IMR-90 (cell line): ENCODE results near the gene CNST.

Experiments used
- CEBPB ChIP-seq: IDR thresholded peaks from 2 replicates; pipeline ENCODE4 v1.6.1; 2012; ENCODE audit warnings: low read depth, low read length, improper control_type of control experiment
- CHD1 ChIP-seq: IDR thresholded peaks from 2 replicates; pipeline ENCODE4 v1.6.1; 2012; ENCODE audit warnings: low read depth, low read length, improper control_type of control experiment
- CTCF ChIP-seq: conservative IDR thresholded peaks from 2 replicates; pipeline ENCODE4 v1.5.1; 2012; ENCODE audit warnings: mild to moderate bottlenecking, low read depth, low read length, improper control_type of control experiment
- FOS ChIP-seq: fragments of 150-350 bp; IDR thresholded peaks from 2 replicates; pipeline ENCODE4 v1.6.1; 2016; ENCODE audit warnings: low read depth, low read length
- MAFK ChIP-seq: IDR thresholded peaks from 2 replicates; pipeline ENCODE4 v1.6.1; 2012; ENCODE audit warnings: low read depth, low read length, improper control_type of control experiment
- MAZ ChIP-seq: IDR thresholded peaks from 2 replicates; pipeline ENCODE4 v1.6.1; 2012; ENCODE audit warnings: low read depth, mild to moderate bottlenecking, low read length, improper control_type of control experiment, moderate library complexity, borderline replicate concordance
- POLR2A ChIP-seq: IDR thresholded peaks from 2 replicates; pipeline ENCODE4 v1.6.1; 2012; ENCODE audit warnings: mild to moderate bottlenecking, low read depth, low read length
- RFX5 ChIP-seq: IDR thresholded peaks from 2 replicates; pipeline ENCODE4 v1.8.0; 2012; ENCODE audit warnings: low read depth, mild to moderate bottlenecking, low read length, moderate library complexity
- SMC3 ChIP-seq: fragments of 150-350 bp; IDR thresholded peaks from 2 replicates; pipeline ENCODE4 v1.6.1; 2016; ENCODE audit warnings: low read depth, mild to moderate bottlenecking, antibody characterized with exemption, low read length, moderate library complexity
- TF ChIP-seq, protein P1 (sequence below): fragments of 150-350 bp; IDR thresholded peaks from 2 replicates; pipeline ENCODE4 v1.6.1; 2017; ENCODE audit warnings: mild to moderate bottlenecking, antibody characterized with exemption, low read length, low read depth
- TF ChIP-seq, protein P2 (sequence below): fragments of 150-350 bp; IDR thresholded peaks from 2 replicates; pipeline ENCODE4 v1.6.1; 2016; ENCODE audit warnings: low read depth, mild to moderate bottlenecking, low read length, moderate library complexity, borderline replicate concordance

DNA sequence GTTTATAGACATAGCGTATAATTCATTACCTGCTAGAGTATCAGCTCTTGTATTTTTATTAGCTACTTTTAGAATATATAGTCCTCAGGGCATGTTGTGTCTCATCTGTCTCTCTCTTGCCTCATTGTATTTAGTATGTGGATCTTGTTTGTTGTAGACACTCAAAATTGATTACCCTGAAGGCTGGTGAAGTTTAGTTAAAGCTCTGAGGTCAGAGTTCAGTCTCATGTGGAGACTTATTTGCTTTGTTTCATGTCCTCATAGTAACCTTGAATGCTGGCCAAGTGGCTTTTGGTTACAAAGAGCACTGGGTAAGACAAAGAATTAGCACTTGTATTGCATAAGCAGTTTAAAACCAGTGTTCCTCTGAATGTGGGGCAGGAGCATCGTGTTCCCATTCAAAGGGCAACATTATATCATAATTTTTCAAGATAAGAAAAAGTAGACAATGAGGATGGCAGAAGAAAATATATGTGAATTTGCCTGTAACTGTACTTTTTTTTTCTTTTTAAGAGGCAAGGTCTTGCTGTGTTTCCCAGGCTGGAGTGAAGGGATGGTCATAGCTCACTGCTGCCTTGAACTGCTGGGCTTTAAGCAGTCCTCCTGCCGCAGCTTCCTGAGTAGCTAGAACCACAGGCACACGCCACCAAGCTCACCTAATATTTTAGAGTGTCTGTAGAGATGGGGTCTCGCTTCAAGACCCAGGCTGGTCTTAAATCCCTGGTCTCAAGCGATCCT is 17.4 kb downstream of the CNST start:
- TF ChIP-seq CTCF (no peak), CHD1 (no peak), POLR2A (no peak), SMC3 (no peak), FOS (no peak), MAFK (no peak), CEBPB (no peak), MAZ (no peak), RFX5 (no peak)
- TF ChIP-seq, protein P1, sequence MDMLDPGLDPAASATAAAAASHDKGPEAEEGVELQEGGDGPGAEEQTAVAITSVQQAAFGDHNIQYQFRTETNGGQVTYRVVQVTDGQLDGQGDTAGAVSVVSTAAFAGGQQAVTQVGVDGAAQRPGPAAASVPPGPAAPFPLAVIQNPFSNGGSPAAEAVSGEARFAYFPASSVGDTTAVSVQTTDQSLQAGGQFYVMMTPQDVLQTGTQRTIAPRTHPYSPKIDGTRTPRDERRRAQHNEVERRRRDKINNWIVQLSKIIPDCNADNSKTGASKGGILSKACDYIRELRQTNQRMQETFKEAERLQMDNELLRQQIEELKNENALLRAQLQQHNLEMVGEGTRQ, result no peak
- TF ChIP-seq, protein P2, sequence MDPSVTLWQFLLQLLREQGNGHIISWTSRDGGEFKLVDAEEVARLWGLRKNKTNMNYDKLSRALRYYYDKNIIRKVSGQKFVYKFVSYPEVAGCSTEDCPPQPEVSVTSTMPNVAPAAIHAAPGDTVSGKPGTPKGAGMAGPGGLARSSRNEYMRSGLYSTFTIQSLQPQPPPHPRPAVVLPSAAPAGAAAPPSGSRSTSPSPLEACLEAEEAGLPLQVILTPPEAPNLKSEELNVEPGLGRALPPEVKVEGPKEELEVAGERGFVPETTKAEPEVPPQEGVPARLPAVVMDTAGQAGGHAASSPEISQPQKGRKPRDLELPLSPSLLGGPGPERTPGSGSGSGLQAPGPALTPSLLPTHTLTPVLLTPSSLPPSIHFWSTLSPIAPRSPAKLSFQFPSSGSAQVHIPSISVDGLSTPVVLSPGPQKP, result no peak
